ENCODE data around the gene PNMA8A. TPM values are rescaled to one million over a fixed set of nuclear protein-coding genes. Genes with fewer than 3 reads are reported as not detected.

PNMA8A gene
- 0.05 TPM for polyA plus RNA-seq (2012; ENCODE audit: low read depth, missing spikeins)

GRCh38 chr19:46471116-46471733, at the start of gene PNMA8A:
Gene PNMA8A (minus strand): TSS chr19:46471563. CDS start chr19:46471035, 528 bp downstream.
- DNase-seq (ENCODE audit: insufficient read length, low spot score) (no peak), FAIRE-seq (no peak)

GRCh38 chr19:46520616-46521015, 49.3 kb upstream of the PNMA8A start:
- no peak for FAIRE-seq
- TF ChIP-seq POLR2AphosphoS5 (IDR thresholded peaks at IDR 0.05; ENCODE audit: low read depth, low read length) (no peak), POU2F2 (IDR thresholded peaks at IDR 0.05; ENCODE audit: low read depth, low read length) (no peak), SPI1 (IDR thresholded peaks at IDR 0.05; ENCODE audit: low read depth, low read length) (no peak), POLR2A (IDR thresholded peaks at IDR 0.05; ENCODE audit: low read depth, low read length) (no peak), PAX5 (IDR thresholded peaks at IDR 0.05; ENCODE audit: insufficient read depth, low read length, severe bottlenecking) (no peak), TAF1 (IDR thresholded peaks at IDR 0.05; ENCODE audit: low read depth, low read length) (no peak)
- DNase-seq (ENCODE audit: insufficient read length, low spot score), result no peak

More at GRCh38 chr19:46471116-46471733, at the start of gene PNMA8A:
- TF ChIP-seq PAX5 (IDR thresholded peaks at IDR 0.05; ENCODE audit: insufficient read depth, low read length, severe bottlenecking), result no peak
- TF ChIP-seq POLR2A (IDR thresholded peaks at IDR 0.05; ENCODE audit: low read depth, low read length), result no peak
- no peak for TF ChIP-seq TAF1 (IDR thresholded peaks at IDR 0.05; ENCODE audit: low read depth, low read length)
- TF ChIP-seq POU2F2 (IDR thresholded peaks at IDR 0.05; ENCODE audit: low read depth, low read length), result no peak
- no peak for TF ChIP-seq SPI1 (IDR thresholded peaks at IDR 0.05; ENCODE audit: low read depth, low read length)
- no peak for TF ChIP-seq POLR2AphosphoS5 (IDR thresholded peaks at IDR 0.05; ENCODE audit: low read depth, low read length)

GRCh38 chr19:46517471-46517870, 46.1 kb upstream of the PNMA8A start:
- DNase-seq (ENCODE audit: insufficient read length, low spot score) (no peak), FAIRE-seq (no peak)
- TF ChIP-seq PAX5 (IDR thresholded peaks at IDR 0.05; ENCODE audit: insufficient read depth, low read length, severe bottlenecking), result no peak
- no peak for TF ChIP-seq POU2F2 (IDR thresholded peaks at IDR 0.05; ENCODE audit: low read depth, low read length)
- no peak for TF ChIP-seq SPI1 (IDR thresholded peaks at IDR 0.05; ENCODE audit: low read depth, low read length)
- no peak for TF ChIP-seq TAF1 (IDR thresholded peaks at IDR 0.05; ENCODE audit: low read depth, low read length)
- TF ChIP-seq POLR2A (IDR thresholded peaks at IDR 0.05; ENCODE audit: low read depth, low read length), result no peak
- TF ChIP-seq POLR2AphosphoS5 (IDR thresholded peaks at IDR 0.05; ENCODE audit: low read depth, low read length), result no peak

GRCh38 chr19:46515879-46516350, 44.6 kb upstream of the PNMA8A start:
- TF ChIP-seq POLR2A (IDR thresholded peaks at IDR 0.05; ENCODE audit: low read depth, low read length) (no peak), PAX5 (IDR thresholded peaks at IDR 0.05; ENCODE audit: insufficient read depth, low read length, severe bottlenecking) (no peak), SPI1 (IDR thresholded peaks at IDR 0.05; ENCODE audit: low read depth, low read length) (no peak), POU2F2 (IDR thresholded peaks at IDR 0.05; ENCODE audit: low read depth, low read length) (no peak), POLR2AphosphoS5 (IDR thresholded peaks at IDR 0.05; ENCODE audit: low read depth, low read length) (no peak), TAF1 (IDR thresholded peaks at IDR 0.05; ENCODE audit: low read depth, low read length) (no peak)
- DNase-seq (ENCODE audit: insufficient read length, low spot score) (no peak), FAIRE-seq (peak; percentile 62)

- FAIRE-seq, result no peak
- TF ChIP-seq SPI1 (IDR thresholded peaks at IDR 0.05; ENCODE audit: low read depth, low read length) (no peak), POU2F2 (IDR thresholded peaks at IDR 0.05; ENCODE audit: low read depth, low read length) (no peak), POLR2A (IDR thresholded peaks at IDR 0.05; ENCODE audit: low read depth, low read length) (no peak), POLR2AphosphoS5 (IDR thresholded peaks at IDR 0.05; ENCODE audit: low read depth, low read length) (no peak), TAF1 (IDR thresholded peaks at IDR 0.05; ENCODE audit: low read depth, low read length) (no peak), PAX5 (IDR thresholded peaks at IDR 0.05; ENCODE audit: insufficient read depth, low read length, severe bottlenecking) (no peak)
- DNase-seq (ENCODE audit: insufficient read length, low spot score), result no peak
Observed at GRCh38 chr19:46515290-46515609, 43.9 kb upstream of the PNMA8A start.

- FAIRE-seq (peak; percentile 76), DNase-seq (ENCODE audit: insufficient read length, low spot score) (no peak)
- no peak for TF ChIP-seq TAF1 (IDR thresholded peaks at IDR 0.05; ENCODE audit: low read depth, low read length)
- TF ChIP-seq POU2F2 (IDR thresholded peaks at IDR 0.05; ENCODE audit: low read depth, low read length), result 0 out of 2 replicates have a peak, but pooled peaks have one; percentile 36
Observed at GRCh38 chr19:46514589-46515289, 43.4 kb upstream of the PNMA8A start.

- FAIRE-seq, result peak; percentile 85
- TF ChIP-seq TAF1 (IDR thresholded peaks at IDR 0.05; ENCODE audit: low read depth, low read length), result no peak
- TF ChIP-seq PAX5 (IDR thresholded peaks at IDR 0.05; ENCODE audit: insufficient read depth, low read length, severe bottlenecking), result no peak
- TF ChIP-seq SPI1 (IDR thresholded peaks at IDR 0.05; ENCODE audit: low read depth, low read length), result no peak
- no peak for TF ChIP-seq POLR2A (IDR thresholded peaks at IDR 0.05; ENCODE audit: low read depth, low read length)
- TF ChIP-seq POU2F2 (IDR thresholded peaks at IDR 0.05; ENCODE audit: low read depth, low read length), result no peak
- TF ChIP-seq POLR2AphosphoS5 (IDR thresholded peaks at IDR 0.05; ENCODE audit: low read depth, low read length), result no peak
- DNase-seq (ENCODE audit: insufficient read length, low spot score), result peak; percentile 76
Observed at GRCh38 chr19:46513461-46514236, 42.3 kb upstream of the PNMA8A start.

- FAIRE-seq, result no peak
- no peak for TF ChIP-seq PAX5 (IDR thresholded peaks at IDR 0.05; ENCODE audit: insufficient read depth, low read length, severe bottlenecking)
Observed at GRCh38 chr19:46511237-46511636, 39.9 kb upstream of the PNMA8A start.

GRCh38 chr19:46508206-46508605, 36.8 kb upstream of the PNMA8A start:
- no peak for TF ChIP-seq TAF1 (IDR thresholded peaks at IDR 0.05; ENCODE audit: low read depth, low read length)
- TF ChIP-seq POU2F2 (IDR thresholded peaks at IDR 0.05; ENCODE audit: low read depth, low read length), result no peak
- no peak for TF ChIP-seq POLR2A (IDR thresholded peaks at IDR 0.05; ENCODE audit: low read depth, low read length)
- TF ChIP-seq POLR2AphosphoS5 (IDR thresholded peaks at IDR 0.05; ENCODE audit: low read depth, low read length), result no peak
- TF ChIP-seq PAX5 (IDR thresholded peaks at IDR 0.05; ENCODE audit: insufficient read depth, low read length, severe bottlenecking), result no peak
- no peak for TF ChIP-seq SPI1 (IDR thresholded peaks at IDR 0.05; ENCODE audit: low read depth, low read length)
- DNase-seq (ENCODE audit: insufficient read length, low spot score) (no peak), FAIRE-seq (no peak)

More at GRCh38 chr19:46511237-46511636, 39.9 kb upstream of the PNMA8A start:
- DNase-seq (ENCODE audit: insufficient read length, low spot score), result no peak

All from GM12891 (cell line).